Activated CD4-positive, alpha-beta T cell treated with anti-CD3 and anti-CD28 coated beads for 48 hours (primary cell): Measurements from ENCODE around the gene PPP2R2D.

Experiments used
- DNase-seq: peaks from one replicate; pipeline ENCODE4 v3.0.0-alpha.2; 2020

The PPP2R2D gene

GRCh38 chr10:131890276-131891195 is 10.3 kb upstream of the PPP2R2D start:
- DNase-seq: no peak

GRCh38 chr10:131891196-131891928 is 9.4 kb upstream of the PPP2R2D start:
- DNase-seq: no peak

- DNase-seq: no peak
Observed at GRCh38 chr10:131891929-131892805, 8.6 kb upstream of the PPP2R2D start.

GRCh38 chr10:131892806-131893675 is 7.8 kb upstream of the PPP2R2D start:
- DNase-seq: no peak

- DNase-seq: no peak
Observed at GRCh38 chr10:131895116-131895515, 5.7 kb upstream of the PPP2R2D start.

GRCh38 chr10:131896403-131896802 is 4.4 kb upstream of the PPP2R2D start:
- DNase-seq: peak; percentile 28

- DNase-seq: no peak
Observed at GRCh38 chr10:131897297-131897899, 3.4 kb upstream of the PPP2R2D start.

GRCh38 chr10:131898061-131898460 is 2.7 kb upstream of the PPP2R2D start:
- DNase-seq: no peak

GRCh38 chr10:131898713-131899112 is 2.1 kb upstream of the PPP2R2D start:
- DNase-seq: no peak

- no peak for DNase-seq
Observed at GRCh38 chr10:131899116-131899690, 1.6 kb upstream of the PPP2R2D start.

GRCh38 chr10:131899695-131900349 is 986 bp upstream of the PPP2R2D start:
- no peak for DNase-seq

GRCh38 chr10:131901181-131901829 is 497 bp downstream of the PPP2R2D start:
- DNase-seq: peak; percentile 59

- DNase-seq: no peak
Observed at GRCh38 chr10:131902211-131902610, 1.4 kb downstream of the PPP2R2D start.

GRCh38 chr10:131902691-131903090 is 1.9 kb downstream of the PPP2R2D start:
- no peak for DNase-seq

GRCh38 chr10:131905267-131905571 is 4.4 kb downstream of the PPP2R2D start:
- no peak for DNase-seq

- no peak for DNase-seq
Observed at GRCh38 chr10:131905603-131906268, 4.9 kb downstream of the PPP2R2D start.

- DNase-seq: no peak
Observed at GRCh38 chr10:131906269-131906639, 5.4 kb downstream of the PPP2R2D start.

GRCh38 chr10:131907679-131908078 is 6.9 kb downstream of the PPP2R2D start:
- no peak for DNase-seq

- no peak for DNase-seq
Observed at GRCh38 chr10:131908151-131908550, 7.3 kb downstream of the PPP2R2D start.
